OCI-LY1 (cell line): ENCODE results near the gene RPL15.

Experiments used
- EZH2 ChIP-seq: fragments of 200-600 bp; sonication (generic), shearing (Covaris generic); IDR thresholded peaks from 2 replicates; pipeline ENCODE4 v1.8.0; 2017; ENCODE audit warnings: borderline replicate concordance, mixed run types, mild to moderate bottlenecking, antibody characterized with exemption, low read length, moderate library complexity, mixed read lengths
- TF ChIP-seq, protein P1 (sequence below): fragments of 200-600 bp; sonication (generic), shearing (Covaris generic); IDR thresholded peaks from 2 replicates; pipeline ENCODE4 v1.5.1; 2017; ENCODE audit warnings: mild to moderate bottlenecking, antibody characterized with exemption, low read length, moderate library complexity, mixed read lengths

DNA sequence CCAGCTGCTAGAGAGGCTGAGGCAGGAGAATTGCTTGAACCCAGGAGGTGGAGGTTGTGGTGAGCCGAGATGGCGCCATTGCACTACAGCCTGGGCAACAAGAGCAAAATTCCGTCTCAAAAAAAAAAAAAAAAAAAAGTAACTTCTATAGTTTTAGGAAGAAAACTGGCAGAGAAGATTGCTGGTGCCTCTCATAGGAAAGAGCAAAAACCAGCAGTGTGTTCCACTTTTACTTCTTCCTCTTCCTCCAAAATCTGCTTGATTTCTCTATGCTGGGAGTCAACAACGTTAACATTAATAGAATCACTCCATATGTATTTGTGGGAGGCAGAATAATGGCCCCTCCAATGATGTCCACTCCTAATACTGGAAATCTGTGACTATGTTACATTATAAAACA lies 15.6 kb downstream of the RPL15 start:
- TF ChIP-seq EZH2, result no peak
- TF ChIP-seq, protein P1, sequence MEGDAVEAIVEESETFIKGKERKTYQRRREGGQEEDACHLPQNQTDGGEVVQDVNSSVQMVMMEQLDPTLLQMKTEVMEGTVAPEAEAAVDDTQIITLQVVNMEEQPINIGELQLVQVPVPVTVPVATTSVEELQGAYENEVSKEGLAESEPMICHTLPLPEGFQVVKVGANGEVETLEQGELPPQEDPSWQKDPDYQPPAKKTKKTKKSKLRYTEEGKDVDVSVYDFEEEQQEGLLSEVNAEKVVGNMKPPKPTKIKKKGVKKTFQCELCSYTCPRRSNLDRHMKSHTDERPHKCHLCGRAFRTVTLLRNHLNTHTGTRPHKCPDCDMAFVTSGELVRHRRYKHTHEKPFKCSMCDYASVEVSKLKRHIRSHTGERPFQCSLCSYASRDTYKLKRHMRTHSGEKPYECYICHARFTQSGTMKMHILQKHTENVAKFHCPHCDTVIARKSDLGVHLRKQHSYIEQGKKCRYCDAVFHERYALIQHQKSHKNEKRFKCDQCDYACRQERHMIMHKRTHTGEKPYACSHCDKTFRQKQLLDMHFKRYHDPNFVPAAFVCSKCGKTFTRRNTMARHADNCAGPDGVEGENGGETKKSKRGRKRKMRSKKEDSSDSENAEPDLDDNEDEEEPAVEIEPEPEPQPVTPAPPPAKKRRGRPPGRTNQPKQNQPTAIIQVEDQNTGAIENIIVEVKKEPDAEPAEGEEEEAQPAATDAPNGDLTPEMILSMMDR, result no peak
